RCC 7860 (cell line): Measurements from ENCODE around the gene RAB11B.
"Not testable (repeated sequence)": the region's sequence is repeated elsewhere in the genome, so short reads cannot be mapped to it uniquely, and the experiment has no call there.

ENCODE experiments used
- DNase-seq: peaks from one replicate; pipeline ENCODE4 v3.0.0-alpha.2; 2015; ENCODE audit warnings: low spot score
- FAIRE-seq: peaks from 2 replicates; lab custom pipeline; 2012; peaks lifted over from hg19 to GRCh38; lab: Jason Lieb, UNC

RAB11B gene

DNA sequence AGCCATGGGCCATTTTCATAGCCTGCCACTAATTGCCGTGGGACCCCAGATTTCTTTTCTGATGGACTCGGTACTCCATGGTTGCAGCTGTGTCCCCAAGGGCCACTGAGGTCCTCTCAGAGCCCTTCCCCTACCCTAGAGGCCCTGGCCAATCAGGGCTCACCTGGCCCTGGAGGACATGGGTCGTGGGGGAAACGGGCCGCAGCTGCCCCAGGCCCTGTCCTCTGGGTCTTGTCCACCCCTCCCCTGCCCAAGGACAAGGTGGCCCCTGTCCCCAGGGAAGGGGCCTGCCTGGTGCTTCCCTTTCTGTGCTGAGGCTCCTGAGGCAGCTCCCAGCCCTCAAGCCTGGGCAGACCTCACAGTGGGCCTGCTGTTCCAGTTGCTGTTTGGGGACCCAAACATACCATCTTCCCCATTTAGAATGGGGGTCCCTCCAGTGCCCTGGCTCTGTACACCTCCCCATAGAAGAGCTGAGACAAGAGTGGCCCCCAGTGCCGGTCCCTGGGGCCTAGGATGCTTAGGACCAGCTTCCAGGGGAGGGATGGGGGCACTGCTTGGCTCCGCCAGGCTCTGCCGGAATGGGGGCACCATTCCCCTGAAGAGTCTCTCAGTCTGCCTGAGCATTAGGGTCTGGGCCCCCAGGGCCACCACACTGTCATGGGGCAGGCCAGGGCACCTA lies 3.2 kb downstream of the RAB11B start:
- DNase-seq, result no peak
- FAIRE-seq, result no peak

DNA sequence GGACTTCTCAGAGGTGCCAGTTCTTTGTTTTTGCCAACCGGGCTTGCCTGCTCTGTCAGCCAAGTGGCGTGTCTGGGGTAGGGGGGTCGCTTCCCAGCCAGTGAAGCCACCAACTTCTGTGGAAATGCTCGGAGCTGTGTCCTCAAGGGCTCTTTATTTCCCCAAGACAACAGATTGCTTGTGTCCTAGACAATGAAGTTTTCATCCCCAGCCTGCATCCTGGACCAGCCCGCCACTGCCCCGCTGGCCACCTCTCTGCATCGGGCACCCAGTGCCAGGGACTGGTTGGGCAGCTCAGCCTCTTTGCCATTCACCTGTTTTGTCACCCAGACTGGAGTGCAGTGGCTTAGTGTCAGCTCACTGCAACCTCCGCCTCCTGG lies 3.7 kb downstream of the RAB11B start:
- FAIRE-seq (no peak), DNase-seq (no peak)

DNA sequence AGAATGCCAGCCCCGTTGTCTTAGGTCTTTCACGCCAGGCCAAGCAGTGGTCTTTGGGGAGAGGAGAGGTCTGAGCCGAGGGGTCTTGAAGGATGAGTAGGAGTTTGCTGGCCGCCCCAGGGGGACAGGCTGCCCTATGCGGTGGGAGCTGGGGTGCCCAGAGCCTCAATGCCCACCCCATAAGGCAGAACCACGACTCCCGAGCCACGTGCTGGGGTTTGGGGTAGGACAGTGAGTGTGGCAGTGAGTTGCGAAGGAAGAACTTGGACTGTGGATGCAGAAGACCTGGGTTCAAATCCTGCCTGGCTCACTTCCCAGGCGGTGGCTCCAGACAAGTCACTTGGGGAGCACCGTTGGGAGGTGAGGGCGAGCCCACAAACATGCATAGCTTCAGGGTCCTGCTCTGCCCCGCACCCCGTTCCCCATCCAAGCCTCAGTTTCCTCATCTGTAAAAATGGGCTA lies 5.5 kb downstream of the RAB11B start:
- DNase-seq (no peak), FAIRE-seq (no peak)

DNA sequence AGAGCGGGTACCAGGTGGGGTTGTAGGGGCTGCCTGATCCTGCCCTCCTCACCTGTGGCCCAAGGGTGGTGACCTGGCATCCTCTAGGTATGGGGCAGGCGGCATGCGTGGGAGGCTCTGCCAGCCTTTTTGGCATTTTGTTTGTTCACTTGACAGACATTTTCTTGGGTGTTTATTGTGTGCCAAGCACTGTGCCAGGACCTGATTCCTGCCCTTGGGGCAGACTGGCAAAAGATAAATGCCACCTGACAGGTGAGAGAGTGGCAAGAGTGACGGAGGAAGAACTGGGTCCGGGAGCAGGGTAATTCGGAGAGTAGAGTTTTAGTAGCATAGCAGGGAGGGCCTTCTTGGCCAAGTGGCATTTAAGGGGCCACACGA lies 6.0 kb downstream of the RAB11B start:
- FAIRE-seq, result no peak
- no peak for DNase-seq

DNA sequence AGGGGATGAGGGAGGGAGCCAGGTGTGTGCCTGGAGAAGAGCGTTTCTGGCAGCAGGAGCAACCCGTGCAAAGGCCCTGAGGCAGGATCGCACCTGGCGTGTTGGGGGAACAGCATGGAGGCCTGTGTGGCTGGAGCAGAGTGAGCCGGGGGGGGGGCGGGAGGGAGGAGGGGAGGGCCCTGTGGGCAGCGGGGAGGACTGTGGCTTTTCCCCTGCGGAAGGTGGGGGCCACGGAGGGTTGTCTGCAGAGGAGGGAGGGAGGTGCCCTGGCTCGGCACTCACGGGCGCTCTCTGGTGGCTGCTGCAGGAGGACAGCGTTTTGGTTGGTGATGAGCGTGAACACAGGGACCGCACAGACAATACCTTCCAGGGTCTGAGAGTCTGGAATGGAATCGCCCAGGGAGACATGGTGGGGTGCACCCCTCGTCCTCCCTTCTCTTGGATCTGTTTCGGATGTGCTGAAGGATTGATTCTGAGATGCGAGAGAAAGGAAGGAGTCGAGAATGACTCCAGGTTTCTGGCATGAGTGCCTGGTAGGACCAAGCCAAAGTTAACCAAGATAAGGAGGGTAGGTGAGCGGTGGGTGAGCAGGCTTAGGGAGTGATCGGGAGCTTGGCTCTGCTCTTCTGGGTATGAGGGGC lies 6.5 kb downstream of the RAB11B start:
- FAIRE-seq, result no peak

DNA sequence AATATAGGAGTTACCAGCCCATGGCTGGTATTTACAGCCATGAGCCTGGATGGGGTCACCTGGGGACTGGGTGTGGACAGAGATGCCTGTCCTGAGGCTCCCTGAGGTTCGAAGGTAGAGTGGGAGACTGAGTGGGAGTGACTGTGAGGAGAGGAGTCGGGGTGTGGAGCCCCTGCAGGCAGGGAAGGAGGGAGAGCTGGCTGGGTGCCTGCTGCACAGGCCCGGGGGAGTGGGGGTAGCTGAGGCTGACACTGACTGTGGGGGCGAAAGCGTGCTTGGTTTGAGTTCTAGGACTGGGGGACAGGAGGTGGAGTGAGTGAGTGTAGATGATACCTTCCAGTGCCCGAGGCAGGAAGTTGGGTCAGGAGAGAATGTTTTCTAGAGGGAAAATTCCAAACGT lies 7.1 kb downstream of the RAB11B start:
- DNase-seq (no peak), FAIRE-seq (no peak)

More for the DNA sequence above, 6.5 kb downstream of the RAB11B start:
- DNase-seq, result peak; percentile 19

DNA sequence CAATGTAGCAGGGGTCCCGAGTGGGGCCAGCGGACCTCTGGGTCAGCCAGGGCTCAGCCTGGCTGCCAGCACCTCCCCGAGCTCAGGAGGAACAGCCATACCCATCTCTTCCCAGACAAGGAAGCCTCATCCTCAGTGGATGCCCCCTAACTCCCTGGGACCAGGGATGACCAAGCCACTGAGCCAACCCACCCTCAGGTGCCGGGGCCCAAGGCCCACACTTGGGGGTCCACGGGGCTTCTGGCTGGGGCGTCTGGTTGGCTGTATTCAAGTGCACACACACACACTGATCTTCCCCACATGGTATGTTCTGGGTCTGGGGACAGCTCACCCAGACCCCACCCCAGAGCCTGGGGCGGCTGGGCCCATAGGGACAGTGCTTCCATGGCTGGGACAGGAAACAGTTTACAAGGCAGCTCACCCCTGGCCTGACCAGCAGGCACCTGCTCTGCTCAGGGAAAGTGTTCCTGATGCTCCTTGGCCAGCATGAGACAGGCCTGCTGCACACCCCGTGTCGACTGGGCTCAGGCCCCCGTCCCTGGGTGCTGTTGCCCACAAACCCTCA lies 7.7 kb downstream of the RAB11B start:
- FAIRE-seq (no peak), DNase-seq (no peak)

DNA sequence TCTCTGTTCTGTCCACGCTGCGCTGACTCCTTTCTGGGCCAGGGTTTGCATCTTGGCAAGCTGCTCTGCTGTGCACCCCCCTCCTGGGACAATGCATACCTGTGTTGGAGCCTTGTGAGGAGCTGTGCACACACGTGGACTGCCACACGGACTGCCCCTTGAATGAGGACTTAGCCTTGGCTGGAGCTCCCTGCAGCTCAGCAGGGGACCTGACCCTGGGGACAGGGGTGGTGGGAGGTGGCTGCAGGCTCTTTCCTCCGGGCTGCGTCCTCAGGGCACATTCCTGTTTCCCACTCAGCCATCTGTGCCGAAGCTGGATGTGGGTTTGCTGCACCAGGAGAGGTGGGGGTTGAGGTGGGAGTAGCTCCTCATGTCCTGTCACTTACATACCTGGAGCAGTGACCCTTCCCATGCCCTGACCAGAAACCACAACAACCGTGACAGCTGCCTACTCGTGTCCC lies 8.2 kb downstream of the RAB11B start:
- DNase-seq, result peak; percentile 96
- FAIRE-seq, result peak; percentile 94

DNA sequence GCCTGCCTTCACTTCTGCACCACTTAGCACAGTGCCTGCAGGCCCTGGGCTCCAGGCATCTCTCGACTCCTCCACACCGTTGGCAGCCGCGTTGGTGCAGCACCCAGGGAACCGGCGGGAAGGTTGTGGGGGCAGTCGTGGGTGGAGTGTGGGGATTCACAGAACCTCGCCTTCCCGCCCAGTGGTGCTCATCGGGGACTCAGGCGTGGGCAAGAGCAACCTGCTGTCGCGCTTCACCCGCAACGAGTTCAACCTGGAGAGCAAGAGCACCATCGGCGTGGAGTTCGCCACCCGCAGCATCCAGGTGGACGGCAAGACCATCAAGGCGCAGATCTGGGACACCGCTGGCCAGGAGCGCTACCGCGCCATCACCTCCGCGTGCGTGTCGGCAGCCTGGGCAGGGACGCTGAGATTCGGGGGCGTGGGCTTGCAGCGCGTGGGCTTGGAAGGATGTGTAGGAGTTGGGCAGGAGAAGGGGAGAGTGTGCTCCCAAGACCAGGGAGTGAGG lies 9.6 kb downstream of the RAB11B start:
- FAIRE-seq (no peak), DNase-seq (no peak)

DNA sequence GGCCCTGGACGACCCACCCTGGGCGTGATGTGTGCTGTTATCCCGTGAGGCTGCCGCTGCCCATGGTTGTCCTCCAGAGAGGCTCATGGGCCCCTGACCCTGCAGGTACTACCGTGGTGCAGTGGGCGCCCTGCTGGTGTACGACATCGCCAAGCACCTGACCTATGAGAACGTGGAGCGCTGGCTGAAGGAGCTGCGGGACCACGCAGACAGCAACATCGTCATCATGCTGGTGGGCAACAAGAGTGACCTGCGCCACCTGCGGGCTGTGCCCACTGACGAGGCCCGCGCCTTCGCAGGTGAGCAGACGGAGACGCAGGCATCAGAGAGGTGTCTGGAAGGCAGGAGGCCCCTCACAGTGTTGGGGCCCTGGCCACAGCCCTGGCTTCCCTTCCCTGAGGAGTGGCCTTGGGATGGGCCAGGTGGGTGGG lies 11.8 kb downstream of the RAB11B start:
- DNase-seq (no peak), FAIRE-seq (no peak)

DNA sequence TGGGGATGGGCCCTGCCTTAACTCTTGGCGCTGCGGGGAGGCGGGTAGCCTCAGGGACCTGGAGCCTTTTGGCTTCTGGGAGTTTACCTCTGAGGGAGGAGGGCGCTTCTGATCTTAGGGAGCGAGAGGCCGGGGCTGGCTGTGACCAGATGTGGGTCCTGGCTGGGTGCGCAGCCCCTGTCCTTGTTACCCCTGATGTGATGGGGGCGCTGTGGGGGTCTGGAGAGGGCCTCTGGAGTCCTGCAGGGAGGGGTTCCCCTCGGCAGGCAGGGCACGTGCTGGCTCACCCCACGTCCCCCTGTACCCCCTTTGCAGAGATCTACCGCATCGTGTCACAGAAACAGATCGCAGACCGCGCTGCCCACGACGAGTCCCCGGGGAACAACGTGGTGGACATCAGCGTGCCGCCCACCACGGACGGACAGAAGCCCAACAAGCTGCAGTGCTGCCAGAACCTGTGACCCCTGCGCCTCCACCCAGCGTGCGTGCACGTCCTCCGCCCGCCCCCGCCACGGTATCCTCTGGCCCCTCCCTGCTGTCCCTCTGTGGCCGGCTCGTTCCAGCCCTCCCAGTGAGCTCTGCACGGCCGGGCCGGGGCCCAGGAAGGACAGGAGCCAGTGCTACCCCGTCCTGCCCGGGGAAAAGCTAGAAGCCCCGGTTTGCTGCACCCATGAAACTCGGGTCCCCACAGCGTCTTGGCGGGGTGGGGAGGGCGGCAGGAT lies 13.1 kb downstream of the RAB11B start:
- no peak for FAIRE-seq
- no peak for DNase-seq

DNA sequence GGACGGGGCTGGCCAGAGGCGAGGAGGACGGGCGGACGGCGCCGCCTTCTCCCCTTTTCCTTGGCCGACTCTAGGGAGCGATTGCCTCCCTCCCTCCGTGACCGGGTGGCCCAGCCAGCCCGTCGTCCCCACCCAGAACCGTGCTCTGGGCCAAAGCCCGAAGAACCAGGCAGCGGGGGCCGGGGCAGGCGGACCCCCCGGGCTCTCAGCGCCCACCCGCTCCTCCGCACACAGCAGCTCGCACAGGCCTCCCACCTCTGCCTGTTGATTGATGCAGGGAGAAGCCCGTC lies 13.6 kb downstream of the RAB11B start:
- no peak for DNase-seq
- no peak for FAIRE-seq

DNA sequence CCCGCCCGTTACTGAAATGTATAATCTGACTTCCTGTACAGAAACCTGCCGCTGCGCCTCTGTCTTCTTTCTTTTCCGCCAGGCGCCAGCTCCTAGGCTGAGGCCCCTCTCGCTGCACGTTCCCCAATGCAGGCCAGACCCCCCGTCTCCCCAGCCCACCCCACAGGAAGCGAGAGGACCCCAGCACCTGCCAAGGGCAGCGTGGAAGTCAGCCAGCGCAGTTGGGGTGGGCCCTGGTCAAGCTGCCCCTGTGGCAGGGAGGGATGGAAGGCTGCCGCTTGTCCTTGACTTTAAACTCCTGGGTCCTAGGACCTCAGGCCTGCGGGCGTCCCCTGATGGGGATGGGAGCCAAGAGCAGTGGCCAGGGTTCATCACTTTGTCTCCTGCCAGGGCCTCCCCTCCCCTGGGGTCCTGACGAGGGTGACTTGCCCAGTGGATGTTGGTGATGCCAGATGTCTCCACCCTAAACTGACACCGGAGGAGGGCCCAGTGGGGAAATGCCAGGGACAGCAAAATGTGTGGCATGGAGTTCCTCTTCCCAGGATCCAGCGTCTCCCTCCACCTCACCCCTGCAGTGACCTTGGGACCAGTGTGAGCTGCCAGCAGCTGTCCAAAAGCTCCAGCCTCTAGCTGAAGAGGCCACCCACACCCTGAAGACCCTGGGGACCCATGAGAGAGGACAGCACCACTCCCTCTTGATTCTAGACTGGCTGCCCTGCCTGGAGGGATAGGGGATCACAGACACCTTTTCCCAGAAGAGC lies 14.4 kb downstream of the RAB11B start:
- DNase-seq (no peak), FAIRE-seq (no peak)

DNA sequence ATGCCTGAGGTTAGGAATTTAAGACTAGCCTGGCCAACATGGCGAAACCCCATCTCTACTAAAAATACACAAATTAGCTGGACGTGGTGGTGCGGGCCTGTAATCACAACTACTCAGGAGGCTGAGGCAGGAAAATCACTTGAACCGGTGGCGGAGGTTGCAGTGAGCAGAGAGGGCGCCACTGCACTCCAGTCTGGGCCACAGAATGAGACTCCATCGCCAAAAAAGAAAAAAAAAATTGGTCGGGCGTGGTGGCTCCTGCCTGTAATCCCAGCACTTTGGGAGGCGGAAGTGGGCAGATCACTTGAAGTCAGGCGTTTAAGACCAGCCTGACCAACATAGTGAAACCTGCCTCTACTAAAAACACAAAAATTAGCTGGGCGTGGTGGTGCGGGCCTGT lies 20.6 kb downstream of the RAB11B start:
- DNase-seq, FAIRE-seq: not testable (repeated sequence)

DNA sequence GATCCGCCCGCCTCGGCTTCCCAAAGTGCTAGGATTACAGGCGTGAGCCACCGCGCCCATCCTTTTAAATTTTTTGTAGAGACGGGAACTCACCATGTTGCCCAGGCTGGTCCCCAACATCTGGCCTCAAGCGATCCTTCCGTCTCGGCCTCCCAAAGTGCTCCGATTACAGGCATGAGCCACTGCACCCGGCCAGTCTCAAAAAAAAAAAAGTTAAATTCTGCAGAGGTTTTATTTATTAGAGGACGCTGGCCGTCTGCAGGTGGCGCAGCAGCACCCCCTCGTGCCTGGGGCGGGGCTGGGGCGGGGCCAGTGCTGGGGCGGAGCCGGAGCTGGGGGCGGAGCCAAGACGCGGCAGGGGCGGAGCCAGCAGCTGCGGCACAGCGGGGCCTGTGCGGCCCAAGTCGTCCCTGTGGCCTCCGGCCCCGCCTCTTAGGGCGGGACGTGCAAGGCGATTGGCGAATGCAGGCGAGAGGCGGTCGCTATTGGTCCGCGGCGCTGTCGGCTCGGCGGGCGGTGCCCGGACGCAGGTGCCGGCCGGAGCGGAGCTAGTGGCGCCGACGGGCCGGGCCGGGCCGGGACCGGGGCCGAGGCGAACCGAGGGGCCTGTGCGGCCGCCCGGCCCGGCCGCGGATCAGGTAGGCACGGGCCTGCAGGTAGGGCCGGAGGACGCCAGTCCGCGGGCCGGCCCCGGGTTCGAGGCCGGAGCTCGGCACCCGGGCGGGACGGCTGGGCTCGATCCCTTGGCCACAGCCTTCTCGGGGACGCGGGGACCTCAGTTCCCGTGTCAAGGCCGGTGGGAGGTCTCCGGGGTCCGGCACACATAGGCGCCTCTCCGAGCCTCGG lies 22.8 kb downstream of the RAB11B start, which contains the start of gene MARCHF2:
Gene MARCHF2 (plus strand): TSS at position 523 of the 846 bp plus-strand sequence. CDS start 8,536 bp downstream, outside the sequence.
- DNase-seq (peak; percentile 90), FAIRE-seq (no peak)

DNA sequence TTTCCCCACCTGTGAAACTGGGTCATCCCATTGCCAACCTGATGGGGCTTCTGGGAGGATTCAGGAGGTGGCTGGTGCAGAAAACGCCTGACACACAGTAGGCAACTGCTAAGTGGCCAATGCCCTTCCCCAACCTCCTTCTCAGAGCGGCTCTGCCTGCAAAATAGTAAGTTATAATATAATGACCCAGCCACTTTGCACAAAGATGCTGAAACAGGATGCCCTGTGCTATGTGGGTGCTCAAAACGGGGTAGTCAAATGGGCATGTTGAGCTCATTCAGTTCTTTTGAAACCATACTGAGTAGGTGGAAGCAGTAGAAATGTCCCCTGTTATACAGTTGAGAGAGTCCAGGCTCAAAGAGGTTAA lies 23.5 kb downstream of the RAB11B start:
- DNase-seq (no peak), FAIRE-seq (no peak)

DNA sequence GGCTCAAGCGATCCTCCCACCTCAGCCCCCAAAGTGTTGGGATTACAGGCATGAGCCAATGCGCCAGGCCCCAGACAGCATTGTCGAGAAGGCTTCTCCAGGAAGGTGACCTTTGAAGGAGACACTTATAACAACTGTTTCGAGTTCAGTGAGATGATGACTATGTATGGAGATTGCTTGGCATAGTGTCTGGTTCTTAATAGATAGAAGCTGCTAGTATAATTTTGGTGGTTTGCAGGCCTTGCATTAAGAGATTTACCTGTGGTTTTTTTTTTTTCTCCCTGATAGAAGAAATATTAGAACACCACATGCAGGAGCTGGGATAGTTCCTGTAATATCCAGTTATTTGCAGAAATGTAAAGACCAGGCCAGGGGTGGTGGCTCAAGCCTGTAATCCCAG lies 26.6 kb downstream of the RAB11B start:
- FAIRE-seq (no peak), DNase-seq (no peak)

DNA sequence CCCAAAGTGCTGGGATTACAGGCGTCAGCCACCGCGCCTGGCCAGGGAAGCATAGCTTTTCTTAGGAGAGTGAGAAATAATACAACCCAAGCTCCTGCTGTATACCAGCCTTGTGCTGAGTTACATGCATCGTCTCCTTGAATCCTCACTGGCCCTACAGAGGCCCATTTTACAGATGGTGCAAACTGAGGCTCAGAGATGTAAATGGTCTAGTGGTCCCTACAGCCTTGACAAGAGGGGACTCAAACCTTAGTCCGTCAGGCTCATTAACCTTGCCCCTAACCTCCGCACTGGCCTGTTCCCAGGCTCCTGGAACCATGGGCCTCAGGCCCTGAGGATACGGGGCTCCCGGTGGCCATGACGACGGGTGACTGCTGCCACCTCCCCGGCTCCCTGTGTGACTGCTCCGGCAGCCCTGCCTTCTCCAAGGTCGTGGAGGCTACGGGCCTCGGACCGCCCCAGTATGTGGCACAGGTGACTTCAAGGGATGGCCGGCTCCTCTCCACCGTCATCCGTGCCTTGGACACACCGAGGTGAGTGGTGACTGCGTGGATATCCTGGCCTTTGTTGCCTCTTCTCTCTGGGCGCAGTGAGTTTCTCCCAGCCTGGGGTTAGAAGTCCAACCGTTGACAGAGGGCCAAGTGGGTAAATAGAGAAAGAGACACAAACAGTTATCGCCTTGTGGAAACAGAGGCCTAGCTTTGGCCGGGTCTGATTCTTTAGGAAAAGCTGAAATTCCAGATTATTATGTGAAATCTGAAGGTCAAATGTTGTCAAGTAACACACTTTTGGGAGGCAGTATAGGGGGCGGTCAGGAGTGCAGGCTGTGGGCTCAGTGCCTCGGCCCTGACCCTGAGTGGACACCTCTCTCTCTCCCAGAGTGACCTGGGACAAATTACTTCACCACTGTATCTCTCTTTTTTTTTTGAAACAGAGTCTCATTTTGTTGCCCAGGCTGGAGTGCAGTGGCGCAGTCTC lies 31.6 kb downstream of the RAB11B start:
- FAIRE-seq, result no peak

DNA sequence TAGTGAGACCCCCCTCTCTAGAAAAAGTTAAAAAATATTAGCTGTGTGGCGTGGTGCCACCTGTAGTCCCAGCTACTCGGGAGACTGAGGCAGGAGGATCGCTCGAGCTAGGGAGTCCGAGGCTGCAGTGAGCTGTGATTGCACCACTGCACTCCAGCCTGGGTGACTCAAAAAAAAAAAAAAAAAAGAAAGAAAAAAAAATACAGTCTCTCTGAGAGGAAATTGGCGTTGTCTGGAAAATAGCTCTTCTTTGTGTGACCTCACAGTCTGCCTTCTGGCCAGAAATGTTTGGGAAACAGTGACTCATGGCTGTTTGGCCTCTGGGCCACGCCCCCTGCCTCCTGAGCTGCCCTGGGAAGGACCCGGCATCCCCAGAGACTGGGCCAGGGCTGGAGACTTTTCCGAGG lies 33.7 kb downstream of the RAB11B start:
- FAIRE-seq (peak; percentile 95), DNase-seq (peak; percentile 94)

More for the DNA sequence above, 31.6 kb downstream of the RAB11B start:
- DNase-seq, result no peak
